NT2/D1 (cell line): ENCODE data around the gene SLC39A11.

ENCODE experiments used
- DNase-seq: peaks from one replicate; pipeline ENCODE4 v3.0.0-alpha.2; 2011; ENCODE audit warnings: low read depth, low spot score
- H3K27me3 ChIP-seq: 2 replicates; pipeline ENCODE4 v1.6.0; 2011; ENCODE audit warnings: mild to moderate bottlenecking; ENCODE audit not compliant: insufficient read length, insufficient read depth
- H3K36me3 ChIP-seq: 2 replicates; pipeline ENCODE4 v1.6.1; 2011; ENCODE audit warnings: mild to moderate bottlenecking, low read length, mixed read lengths; ENCODE audit not compliant: insufficient read depth, insufficient read length
- H3K4me1 ChIP-seq: 2 replicates; pipeline ENCODE4 v1.5.1; 2011; ENCODE audit not compliant: insufficient read depth, insufficient read length
- H3K4me3 ChIP-seq: 2 replicates; pipeline ENCODE4 v1.5.1; 2011; ENCODE audit warnings: low read depth; ENCODE audit not compliant: insufficient read length
- H3K9ac ChIP-seq: 2 replicates; pipeline ENCODE4 v1.6.0; 2011; ENCODE audit warnings: low read depth; ENCODE audit not compliant: insufficient read length
- H3K9me3 ChIP-seq: 2 replicates; pipeline ENCODE4 v1.5.1; 2011; ENCODE audit warnings: mild to moderate bottlenecking, low read length; ENCODE audit not compliant: insufficient read depth
- SUZ12 ChIP-seq: IDR thresholded peaks from 2 replicates; pipeline ENCODE4 v1.6.1; 2011; ENCODE audit not compliant: insufficient read length, insufficient read depth; ENCODE audit errors: extremely low read depth
- YY1 ChIP-seq: IDR thresholded peaks from 2 replicates; pipeline ENCODE4 v1.6.1; 2011; ENCODE audit not compliant: insufficient read length, insufficient read depth
- ZNF274 ChIP-seq: IDR thresholded peaks from 2 replicates; pipeline ENCODE4 v1.6.1; 2011; ENCODE audit warnings: mild to moderate bottlenecking, low read depth, low read length

The SLC39A11 gene

DNA sequence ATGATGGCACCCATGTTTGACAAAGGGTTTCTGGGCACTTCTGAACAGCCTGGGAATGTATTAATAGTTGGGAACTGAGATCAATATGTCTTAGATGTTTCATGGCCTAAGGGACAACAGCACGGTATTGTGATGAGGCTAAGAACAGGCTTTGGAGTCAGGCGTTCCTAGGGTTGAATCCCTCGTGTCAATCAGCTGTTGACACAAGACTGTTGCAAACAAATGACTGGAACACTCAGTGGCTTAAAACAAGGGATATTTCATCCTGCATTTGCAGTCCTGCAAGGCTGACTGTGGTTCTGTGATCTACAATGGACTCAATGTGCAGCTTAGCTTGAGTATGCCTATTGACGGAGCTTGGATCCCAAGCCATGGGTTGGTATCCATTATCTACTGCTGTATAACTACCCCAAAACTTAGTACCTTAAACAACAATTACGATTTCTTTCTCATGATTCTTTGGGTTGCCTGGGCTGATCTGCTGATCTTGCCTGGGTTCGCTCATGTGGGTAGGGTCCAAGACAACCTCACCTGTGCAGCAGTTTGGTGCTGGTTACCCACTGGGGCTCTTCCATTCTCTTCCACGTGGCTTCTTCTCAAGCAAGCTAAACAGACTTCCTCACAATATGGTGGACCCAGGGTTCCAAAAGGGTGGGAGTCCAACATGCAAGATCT is 472.4 kb downstream of the SLC39A11 start:
- TF ChIP-seq YY1, result no peak
- TF ChIP-seq ZNF274, result no peak
- TF ChIP-seq SUZ12, result no peak
- no peak overlapping the region for H3K4me3 ChIP-seq
- no peak for DNase-seq

DNA sequence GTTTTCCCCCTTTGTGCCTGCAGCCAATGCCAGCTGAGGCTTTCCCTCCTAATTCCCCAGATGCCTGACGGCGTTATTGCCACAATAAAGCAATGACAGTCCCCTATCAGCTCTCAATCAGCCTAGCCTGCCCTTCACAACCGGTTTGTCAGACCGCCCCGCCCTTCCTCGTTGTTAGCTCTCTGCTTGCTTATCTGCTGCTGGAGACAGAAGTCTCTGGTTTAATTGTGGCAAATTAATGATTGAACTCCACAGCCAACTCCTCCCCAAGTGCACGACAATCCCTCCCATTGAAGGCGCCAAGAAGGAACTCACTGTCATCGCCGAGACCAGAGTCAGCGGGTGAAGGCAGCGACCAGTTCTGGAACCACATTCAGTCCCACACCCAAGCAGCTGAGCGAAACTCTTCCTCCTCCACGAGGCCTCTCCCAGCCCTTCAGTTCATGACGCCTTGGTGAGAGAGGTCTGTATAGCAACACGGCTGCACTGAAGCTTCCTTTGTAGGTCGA is 474.4 kb downstream of the SLC39A11 start:
- H3K4me3 ChIP-seq, result no peak overlapping the region
- H3K9ac ChIP-seq, result no peak overlapping the region
- peaks cover 16% of the 10 kb centered on the region for H3K27me3 ChIP-seq
- no peaks in the 10 kb centered on the region for H3K36me3 ChIP-seq
- H3K9me3 ChIP-seq, result no peaks in the 10 kb centered on the region
- DNase-seq, result no peak
- no peak for TF ChIP-seq YY1
- TF ChIP-seq SUZ12, result no peak
- no peak for TF ChIP-seq ZNF274
- peaks cover 5% of the 10 kb centered on the region for H3K4me1 ChIP-seq

More for the DNA sequence above, 472.4 kb downstream of the SLC39A11 start:
- Histone ChIP-seq H3K4me1 (peaks cover 5% of the 10 kb centered on the region), H3K9ac (no peak overlapping the region), H3K36me3 (no peaks in the 10 kb centered on the region), H3K9me3 (no peaks in the 10 kb centered on the region), H3K27me3 (no peaks in the 10 kb centered on the region)

DNA sequence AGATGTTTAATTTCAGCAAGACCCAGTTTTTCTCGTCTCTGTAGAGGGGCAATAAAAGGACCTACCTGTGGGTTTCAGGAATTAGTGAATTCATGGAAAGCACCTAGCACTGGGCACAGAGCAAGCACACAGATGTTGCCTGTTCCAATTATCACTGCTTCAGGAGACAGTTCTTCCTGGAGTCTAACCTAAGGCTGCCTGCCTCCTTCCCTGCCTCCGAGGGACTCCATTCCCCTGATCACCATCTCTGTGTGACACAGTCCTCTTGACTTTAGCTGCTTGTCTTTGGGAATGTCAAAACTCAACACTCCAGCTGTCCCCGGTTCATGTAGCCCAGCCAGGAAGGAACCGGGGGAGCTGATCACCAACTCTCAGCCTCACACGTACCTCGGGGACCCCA is 474.9 kb downstream of the SLC39A11 start:
- H3K4me1 ChIP-seq, result peaks cover 5% of the 10 kb centered on the region
- H3K36me3 ChIP-seq, result no peaks in the 10 kb centered on the region
- no peak for DNase-seq
- H3K9ac ChIP-seq, result no peak overlapping the region
- H3K27me3 ChIP-seq, result peaks cover 16% of the 10 kb centered on the region
- TF ChIP-seq YY1 (no peak), ZNF274 (no peak), SUZ12 (no peak)
- H3K9me3 ChIP-seq, result no peaks in the 10 kb centered on the region
- H3K4me3 ChIP-seq, result no peak overlapping the region

DNA sequence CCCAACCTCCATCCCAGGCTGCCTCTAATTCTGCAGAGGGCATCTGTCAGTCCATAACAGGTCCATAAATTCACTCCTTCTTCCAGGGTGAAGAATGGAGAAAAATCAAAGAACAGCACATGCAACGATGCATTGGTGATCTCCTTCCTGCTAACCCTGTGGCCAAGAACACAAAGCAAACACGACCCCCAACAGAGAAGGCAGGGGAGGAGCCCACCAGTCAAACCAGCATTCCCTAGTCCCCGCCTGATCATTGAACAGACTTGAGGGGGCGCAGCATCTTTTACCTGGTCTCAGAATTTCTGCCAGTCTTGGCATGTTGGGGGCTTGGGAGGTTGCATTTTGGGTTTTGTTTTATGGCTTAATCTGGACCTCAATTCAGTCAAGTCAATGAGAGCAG is 476.0 kb downstream of the SLC39A11 start:
- no peak for TF ChIP-seq ZNF274
- no peak for TF ChIP-seq SUZ12
- no peak for TF ChIP-seq YY1
- Histone ChIP-seq H3K4me3 (no peak overlapping the region), H3K4me1 (peaks cover 5% of the 10 kb centered on the region), H3K36me3 (no peaks in the 10 kb centered on the region), H3K9me3 (no peaks in the 10 kb centered on the region), H3K27me3 (peaks cover 16% of the 10 kb centered on the region), H3K9ac (no peak overlapping the region)
- DNase-seq, result no peak

DNA sequence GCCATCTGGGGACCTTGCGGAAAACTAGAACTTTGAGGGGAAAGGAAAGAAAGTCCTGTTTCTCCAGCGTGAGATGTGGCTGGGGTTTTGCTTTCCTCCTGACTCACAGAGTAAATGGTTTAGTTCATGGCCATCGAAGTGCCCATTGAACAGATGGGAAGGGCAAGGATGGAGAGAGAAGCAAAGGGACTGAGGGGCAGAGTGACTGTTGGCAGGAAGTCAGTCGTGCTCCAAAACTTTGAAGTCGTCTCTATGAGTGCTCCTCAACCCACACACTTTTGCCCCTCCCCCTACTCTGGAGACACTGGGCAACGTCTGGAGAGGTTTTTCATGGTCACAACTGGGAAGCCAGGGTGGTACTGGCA is 476.9 kb downstream of the SLC39A11 start:
- DNase-seq, result no peak
- Histone ChIP-seq H3K4me3 (no peak overlapping the region), H3K9ac (no peak overlapping the region), H3K9me3 (no peaks in the 10 kb centered on the region), H3K36me3 (no peaks in the 10 kb centered on the region), H3K4me1 (peaks cover 5% of the 10 kb centered on the region), H3K27me3 (peaks cover 16% of the 10 kb centered on the region)
- TF ChIP-seq SUZ12, result no peak
- TF ChIP-seq YY1, result no peak
- TF ChIP-seq ZNF274, result no peak

DNA sequence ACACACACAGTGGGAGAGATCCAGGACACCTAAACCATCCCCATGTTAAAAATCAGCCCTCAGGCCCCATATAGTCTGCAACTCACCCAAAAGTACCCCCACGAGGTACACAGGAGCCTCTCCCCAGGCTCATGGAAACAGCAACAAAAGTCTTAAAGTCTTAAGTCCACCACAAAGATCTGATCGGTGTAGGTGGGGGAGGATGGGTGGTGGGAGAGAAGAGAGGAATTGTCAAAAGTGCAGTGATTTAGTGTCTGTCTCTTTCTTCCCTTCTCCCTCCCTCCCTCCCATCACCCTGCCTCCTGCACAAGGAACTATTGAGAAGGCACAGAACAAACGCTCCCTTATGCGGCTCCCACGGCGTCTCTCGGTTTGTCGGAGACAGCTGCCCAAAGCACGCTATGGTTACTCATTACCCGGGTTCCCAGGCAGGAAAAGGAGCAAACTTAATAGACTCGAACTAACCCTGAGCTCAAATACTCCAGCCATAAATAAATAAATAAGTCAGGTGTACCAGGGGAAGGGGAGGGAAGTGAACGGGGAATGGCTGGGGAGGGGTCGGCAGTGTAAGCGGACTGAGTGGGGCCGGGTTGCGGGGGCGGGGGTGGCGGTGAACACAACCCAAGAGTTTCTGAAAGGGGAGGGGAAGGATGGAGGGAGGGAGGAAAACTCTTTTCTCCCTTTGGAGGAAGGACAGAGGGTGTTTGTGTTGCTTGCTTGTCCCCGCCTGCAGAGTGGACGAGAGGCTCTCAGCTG is 477.4 kb downstream of the SLC39A11 start:
- Histone ChIP-seq H3K4me1 (peaks cover 5% of the 10 kb centered on the region), H3K36me3 (no peaks in the 10 kb centered on the region), H3K27me3 (peaks cover 16% of the 10 kb centered on the region), H3K9me3 (no peaks in the 10 kb centered on the region), H3K9ac (no peak overlapping the region), H3K4me3 (no peak overlapping the region)
- no peak for TF ChIP-seq SUZ12
- no peak for TF ChIP-seq ZNF274
- TF ChIP-seq YY1, result no peak
- no peak for DNase-seq

DNA sequence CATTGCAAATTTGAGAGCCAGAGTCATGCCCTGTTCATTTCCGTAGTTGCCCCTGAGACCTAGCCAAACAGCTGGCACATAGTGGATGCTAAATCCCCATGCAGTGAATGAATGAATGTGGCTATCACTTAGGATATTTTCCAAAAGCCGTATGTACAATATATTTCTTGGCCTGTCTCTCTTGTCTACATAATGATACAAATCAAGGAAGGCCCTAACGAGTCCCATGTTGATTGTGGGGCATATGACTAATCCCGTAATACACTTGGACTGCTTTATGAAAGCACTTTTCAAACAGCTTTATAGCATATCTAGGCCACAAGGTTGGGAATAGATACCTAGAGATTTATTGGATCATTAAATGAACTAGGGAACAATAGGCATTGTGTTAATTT is 478.0 kb downstream of the SLC39A11 start:
- peaks cover 5% of the 10 kb centered on the region for H3K4me1 ChIP-seq
- TF ChIP-seq ZNF274 (no peak), YY1 (no peak), SUZ12 (no peak)
- no peaks in the 10 kb centered on the region for H3K36me3 ChIP-seq
- H3K9ac ChIP-seq, result no peak overlapping the region
- no peak for DNase-seq
- no peak overlapping the region for H3K4me3 ChIP-seq
- peaks cover 16% of the 10 kb centered on the region for H3K27me3 ChIP-seq
- H3K9me3 ChIP-seq, result no peaks in the 10 kb centered on the region
